K562 (cell line): Measurements from ENCODE around the gene HSD17B12. TPM values are rescaled to one million over a fixed set of nuclear protein-coding genes. Genes with fewer than 3 reads are reported as not detected.
A peak's percentile ranks its signal among the peaks of the same experiment; 100 is the strongest.

Experiments used
- ATF4 ChIP-seq: fragments of 450-650 bp; formaldehyde crosslinking; IDR thresholded peaks from 2 replicates; pipeline ENCODE4 v1.4.0; 2022; ENCODE audit warnings: mild to moderate bottlenecking, moderate library complexity
- BACH1 ChIP-seq: fragments of 200-800 bp; sonication (Bioruptor generic); IDR thresholded peaks from 2 replicates; pipeline ENCODE4 v1.6.1; 2016; ENCODE audit warnings: missing genetic modification characterization, missing compliant biosample characterization
- DDX20 ChIP-seq: fragments of 450-650 bp; IDR thresholded peaks from 2 replicates; pipeline ENCODE4 v1.6.1; 2016; ENCODE audit warnings: missing genetic modification characterization, low read depth, mild to moderate bottlenecking, missing compliant biosample characterization, moderate library complexity
- EGR1 ChIP-seq: fragments of 450-650 bp; conservative IDR thresholded peaks from 2 replicates; pipeline ENCODE4 v1.6.1; 2017; ENCODE audit warnings: mild to moderate bottlenecking
- ELF2 ChIP-seq: fragments of 250-450 bp; sonication (Bioruptor Pico); IDR thresholded peaks from 2 replicates; pipeline ENCODE4 v1.5.0; 2021; ENCODE audit warnings: mild to moderate bottlenecking
- ETS2 ChIP-seq: IDR thresholded peaks from 2 replicates; pipeline ENCODE4 v1.6.1; 2016; ENCODE audit warnings: borderline replicate concordance, missing genetic modification characterization, mild to moderate bottlenecking, moderate library complexity, missing compliant biosample characterization; ENCODE audit not compliant: poor library complexity, severe bottlenecking
- MIER1 ChIP-seq: fragments of 450-650 bp; IDR thresholded peaks from 2 replicates; pipeline ENCODE4 v1.6.1; 2016; ENCODE audit warnings: antibody characterized with exemption, mild to moderate bottlenecking, low read depth
- MYBL2 ChIP-seq, 2 experiments: fragments of 450-650 bp in 1 of 2; sonication (generic) in 1 of 2; formaldehyde crosslinking in 1 of 2; IDR thresholded peaks; 2 replicates each; pipeline versions ENCODE4 v1.6.1 to v1.8.1; 2017 to 2022; ENCODE audit warnings: borderline replicate concordance in 1 of 2, inconsistent platforms in 1 of 2, low read depth in 1 of 2, mild to moderate bottlenecking in 1 of 2, missing genetic modification reagents in 1 of 2, moderate library complexity in 1 of 2
- RBM34 ChIP-seq: fragments of 200-400 bp; formaldehyde crosslinking; IDR thresholded peaks from 2 replicates; pipeline ENCODE4 v1.6.1; 2018; ENCODE audit warnings: low read length, borderline replicate concordance; ENCODE audit not compliant: insufficient read depth
- SFPQ ChIP-seq: fragments of 200-400 bp; formaldehyde crosslinking; IDR thresholded peaks from 2 replicates; pipeline ENCODE4 v1.6.1; 2017; ENCODE audit warnings: mild to moderate bottlenecking, low read depth, low read length, moderate library complexity
- STAG1 ChIP-seq: sonication (generic); formaldehyde crosslinking; IDR thresholded peaks from 2 replicates; pipeline ENCODE4 v1.5.0; 2020; ENCODE audit warnings: missing genetic modification reagents, borderline replicate concordance
- TEAD1 ChIP-seq, 2 experiments: fragments of 450-650 bp in 1 of 2; sonication (generic) in 1 of 2; formaldehyde crosslinking; IDR thresholded peaks; 2 replicates each; pipeline versions ENCODE4 v1.4.0 to v1.8.0; 2020 to 2022; ENCODE audit warnings: mild to moderate bottlenecking in 2 of 2, missing genetic modification reagents in 1 of 2
- VEZF1 ChIP-seq: fragments of 200-800 bp; sonication (Bioruptor generic); IDR thresholded peaks from 2 replicates; pipeline ENCODE4 v1.6.1; 2017; ENCODE audit warnings: missing genetic modification characterization, missing compliant biosample characterization
- XRCC5 ChIP-seq: fragments of 200-400 bp; formaldehyde crosslinking; IDR thresholded peaks from 2 replicates; pipeline ENCODE4 v1.6.1; 2017; ENCODE audit warnings: low read depth, mild to moderate bottlenecking, low read length
- ZNF274 ChIP-seq: IDR thresholded peaks from 2 replicates; pipeline ENCODE4 v1.6.1; 2011; ENCODE audit warnings: low read depth, mild to moderate bottlenecking, low read length, moderate library complexity, borderline replicate concordance
- ZNF444 ChIP-seq: fragments of 250-450 bp; sonication (Bioruptor Pico); IDR thresholded peaks from 2 replicates; pipeline ENCODE4 v1.4.0; 2020; ENCODE audit warnings: mild to moderate bottlenecking, moderate library complexity
- ZNF592 ChIP-seq: fragments of 450-650 bp; IDR thresholded peaks from 2 replicates; pipeline ENCODE4 v1.6.1; 2017; ENCODE audit warnings: antibody characterized with exemption, mild to moderate bottlenecking
- polyA plus RNA-seq, 8 experiments: library from polyadenylated mRNA; depleted of rRNA in 4 of 8; stranded (reverse) in 5 of 8; unstranded in 3 of 8; fragments of >200 nt; fragmentation: Nextera tagmentation in 2 of 8; fragmentation: Illumina TruSeq in 1 of 8; extraction: Ambion mirVana in 2 of 8; extraction: Trizol in 1 of 8; gene quantifications; 2 replicates each; pipeline versions ENCODE4 v1.2.1 to v1.2.3, GENCODE V29; 2011 to 2014; ENCODE audit warnings: inconsistent platforms in 1 of 8, missing spikeins in 1 of 8
- total RNA-seq, 7 experiments: library from RNA; depleted of rRNA in 6 of 7; stranded (reverse); fragments of >200 nt in 6 of 7; fragmentation: Illumina TruSeq in 2 of 7; extraction: Trizol in 2 of 7; gene quantifications; 2 replicates each; pipeline versions ENCODE4 v1.2.1 to v1.2.3, GENCODE V29; 2011 to 2021; ENCODE audit warnings: low replicate concordance in 1 of 7

HSD17B12 gene
- total and polyA plus RNA-seq, 9 of the 15 experiments (the other 6 are each of a cell fraction or from before 2014, with no cell fraction given): 9.1 to 34.5 (median 23.3) TPM

- TF ChIP-seq ZNF592 (no peak), STAG1 (no peak), MIER1 (no peak), ZNF274 (no peak), DDX20 (tag) (no peak), MYBL2 (IDR thresholded peaks at IDR 0.05; ENCODE audit: low read depth) (no peak), MYBL2 (CRISPR knock-in tag; IDR thresholded peaks at IDR 0.05; ENCODE audit: borderline replicate concordance) (no peak), RBM34 (no peak), EGR1 (no peak), VEZF1 (CRISPR knock-in tag) (no peak; the same call in 1 of the 2 replicates), ETS2 (tag) (no peak), ELF2 (CRISPR knock-in tag) (no peak), XRCC5 (no peak), SFPQ (no peak), ZNF444 (CRISPR knock-in tag) (no peak), ATF4 (CRISPR knock-in tag) (0 out of 2 replicates have a peak, but pooled peaks have one; percentile 27), BACH1 (tag) (no peak), TEAD1 (CRISPR knock-in tag; IDR thresholded peaks at IDR 0.05) (peak in 1 of 2 experiments; percentile 78; a peak in 1 of 4 replicates)
Observed at GRCh38 chr11:43693731-43694130, 13.2 kb downstream of the HSD17B12 start (continued).
